Measurements from ENCODE around the gene FLVCR2. TPM values are rescaled to one million over a fixed set of nuclear protein-coding genes. Genes with fewer than 3 reads are reported as not detected.
A peak's percentile ranks its signal among the peaks of the same experiment; 100 is the strongest.

Gene FLVCR2
- total RNA-seq: 9.5 TPM
- long read RNA-seq, partial matches to known transcripts: 1 of 6 reads
- long read RNA-seq, other reads (novel, unspliced or antisense): 2 of 6 reads

- DNase-seq (ENCODE audit: low spot score): peak; percentile 92
These were observed at the start of gene FLVCR2 for GRCh38 chr14:75578102-75578785. Gene FLVCR2 (plus strand): TSS chr14:75578620. CDS start chr14:75578973, 353 bp downstream.

- peak; percentile 16 for DNase-seq (ENCODE audit: low spot score)
These were observed 47.2 kb upstream of the FLVCR2 start for GRCh38 chr14:75531256-75531655.

- no peak for DNase-seq (ENCODE audit: low spot score)
These were observed 46.6 kb upstream of the FLVCR2 start for GRCh38 chr14:75531660-75532317.

GRCh38 chr14:75533791-75534555, 44.4 kb upstream of the FLVCR2 start:
- no peak for DNase-seq (ENCODE audit: low spot score)

- DNase-seq (ENCODE audit: low spot score): no peak
These were observed 43.1 kb upstream of the FLVCR2 start for GRCh38 chr14:75535164-75535898.

GRCh38 chr14:75537071-75537470, 41.3 kb upstream of the FLVCR2 start:
- no peak for DNase-seq (ENCODE audit: low spot score)

- no peak for DNase-seq (ENCODE audit: low spot score)
These were observed 39.3 kb upstream of the FLVCR2 start for GRCh38 chr14:75539162-75539560.

- no peak for DNase-seq (ENCODE audit: low spot score)
These were observed 38.6 kb upstream of the FLVCR2 start for GRCh38 chr14:75539561-75540478.

GRCh38 chr14:75540479-75540851, 38.0 kb upstream of the FLVCR2 start:
- no peak for DNase-seq (ENCODE audit: low spot score)

- DNase-seq (ENCODE audit: low spot score): no peak
These were observed 35.8 kb upstream of the FLVCR2 start for GRCh38 chr14:75542588-75543091.

- no peak for DNase-seq (ENCODE audit: low spot score)
These were observed 35.2 kb upstream of the FLVCR2 start for GRCh38 chr14:75543253-75543652.

GRCh38 chr14:75543786-75544185, 34.6 kb upstream of the FLVCR2 start:
- DNase-seq (ENCODE audit: low spot score): no peak

- no peak for DNase-seq (ENCODE audit: low spot score)
These were observed 32.5 kb upstream of the FLVCR2 start for GRCh38 chr14:75545907-75546306.

- DNase-seq (ENCODE audit: low spot score): no peak
These were observed 30.7 kb upstream of the FLVCR2 start for GRCh38 chr14:75547552-75548250.

GRCh38 chr14:75548544-75548943, 29.9 kb upstream of the FLVCR2 start:
- DNase-seq (ENCODE audit: low spot score): no peak

- no peak for DNase-seq (ENCODE audit: low spot score)
These were observed 29.3 kb upstream of the FLVCR2 start for GRCh38 chr14:75549169-75549568.

- DNase-seq (ENCODE audit: low spot score): no peak
These were observed 27.4 kb upstream of the FLVCR2 start for GRCh38 chr14:75551021-75551420.

- no peak for DNase-seq (ENCODE audit: low spot score)
These were observed 25.3 kb upstream of the FLVCR2 start for GRCh38 chr14:75553157-75553556.

- DNase-seq (ENCODE audit: low spot score): no peak
These were observed 24.6 kb upstream of the FLVCR2 start for GRCh38 chr14:75553761-75554364.
